K562 (cell line): ENCODE results near the gene SLC6A9. TPM values are rescaled to one million over a fixed set of nuclear protein-coding genes. Genes with fewer than 3 reads are reported as not detected.

Experiments used
- AFF1 ChIP-seq, 2 experiments: fragments of 450-650 bp; IDR thresholded peaks; 2 replicates each; pipeline ENCODE4 v1.6.1; 2018; ENCODE audit warnings: mild to moderate bottlenecking in 2 of 2, low read depth in 1 of 2; ENCODE audit not compliant: partially characterized antibody in 2 of 2
- BRD9 ChIP-seq: fragments of 450-650 bp; IDR thresholded peaks from 2 replicates; pipeline ENCODE4 v1.6.1; 2018; ENCODE audit warnings: low read depth; ENCODE audit not compliant: partially characterized antibody
- CREB3 ChIP-seq: fragments of 450-650 bp; conservative IDR thresholded peaks from 2 replicates; pipeline ENCODE4 v1.6.1; 2016; ENCODE audit warnings: missing genetic modification characterization, low read depth, mild to moderate bottlenecking, missing compliant biosample characterization, moderate library complexity
- DEAF1 ChIP-seq: fragments of 450-650 bp; formaldehyde crosslinking; IDR thresholded peaks from 2 replicates; pipeline ENCODE4 v1.4.0; 2020; ENCODE audit warnings: mild to moderate bottlenecking, moderate library complexity
- FOXK2 ChIP-seq, 2 experiments: fragments of 450-650 bp; IDR thresholded peaks in 1 of 2; conservative IDR thresholded peaks in 1 of 2; 2 replicates each; pipeline ENCODE4 v1.6.1; 2016; ENCODE audit warnings: low read depth in 2 of 2, mild to moderate bottlenecking in 1 of 2
- HNRNPH1 ChIP-seq: fragments of 200-400 bp; formaldehyde crosslinking; optimal IDR thresholded peaks from 2 replicates; pipeline ENCODE3; 2017; ENCODE audit warnings: low read depth, mild to moderate bottlenecking, low read length, moderate library complexity
- MAX ChIP-seq: sonication (generic); formaldehyde crosslinking; IDR thresholded peaks from 2 replicates; pipeline ENCODE4 v1.9.0; 2022; ENCODE audit warnings: mild to moderate bottlenecking, missing genetic modification reagents
- MCM2 ChIP-seq: fragments of 450-650 bp; IDR thresholded peaks from 2 replicates; pipeline ENCODE4 v1.6.1; 2017; ENCODE audit warnings: low read depth, mild to moderate bottlenecking
- MEF2A ChIP-seq: IDR thresholded peaks from 2 replicates; pipeline ENCODE4 v1.6.1; 2011; ENCODE audit warnings: low read depth, mild to moderate bottlenecking, low read length, moderate library complexity; ENCODE audit not compliant: control insufficient read depth
- MTA1 ChIP-seq: fragments of 450-650 bp; IDR thresholded peaks from 2 replicates; pipeline ENCODE4 v1.6.1; 2017; ENCODE audit warnings: borderline replicate concordance
- NBN ChIP-seq: fragments of 450-650 bp; IDR thresholded peaks from 2 replicates; pipeline ENCODE4 v1.6.1; 2016; ENCODE audit warnings: low read depth, mild to moderate bottlenecking
- NFIC ChIP-seq: fragments of 450-650 bp; IDR thresholded peaks from 2 replicates; pipeline ENCODE4 v1.6.1; 2017; ENCODE audit warnings: mild to moderate bottlenecking, inconsistent platforms
- PRPF4 ChIP-seq: fragments of 200-400 bp; formaldehyde crosslinking; IDR thresholded peaks from one replicate; pipeline ENCODE4 v1.6.1; 2017; ENCODE audit warnings: low read length, low read depth, mild to moderate bottlenecking; ENCODE audit not compliant: insufficient read depth, poor library complexity, severe bottlenecking
- SLC30A9 ChIP-seq: fragments of 250-450 bp; sonication (Bioruptor Pico); IDR thresholded peaks from 2 replicates; pipeline ENCODE4 v1.8.0; 2022; ENCODE audit warnings: mild to moderate bottlenecking, moderate library complexity
- TAL1 ChIP-seq: fragments of 450-650 bp; IDR thresholded peaks from 2 replicates; pipeline ENCODE4 v1.6.1; 2016; ENCODE audit warnings: mild to moderate bottlenecking
- TEAD4 ChIP-seq, 2 experiments: sonication (generic) in 1 of 2; formaldehyde crosslinking in 1 of 2; IDR thresholded peaks; 2 replicates each; pipeline versions ENCODE4 v1.6.1 to v1.8.0; 2012 to 2022; ENCODE audit warnings: borderline replicate concordance in 1 of 2, inconsistent platforms in 1 of 2, low read length in 1 of 2, mild to moderate bottlenecking in 1 of 2, missing genetic modification reagents in 1 of 2
- ZFP36 ChIP-seq: fragments of 150-350 bp; IDR thresholded peaks from 2 replicates; pipeline ENCODE4 v1.6.1; 2018; ENCODE audit warnings: low read length, low read depth; ENCODE audit not compliant: partially characterized antibody
- ZNF280A ChIP-seq: fragments of 450-650 bp; IDR thresholded peaks from 2 replicates; pipeline ENCODE4 v1.6.1; 2018; ENCODE audit warnings: mild to moderate bottlenecking, low read depth; ENCODE audit not compliant: partially characterized antibody
- ZNF354B ChIP-seq: fragments of 250-450 bp; sonication (Bioruptor Pico); IDR thresholded peaks from 2 replicates; pipeline ENCODE4 v1.4.0; 2020
- ZNF785 ChIP-seq: fragments of 250-450 bp; sonication (Bioruptor Pico); IDR thresholded peaks from 2 replicates; pipeline ENCODE4 v1.4.0; 2020; ENCODE audit warnings: mild to moderate bottlenecking
- polyA plus RNA-seq, 8 experiments: library from polyadenylated mRNA; depleted of rRNA in 4 of 8; stranded (reverse) in 5 of 8; unstranded in 3 of 8; fragments of >200 nt; fragmentation: Nextera tagmentation in 2 of 8; fragmentation: Illumina TruSeq in 1 of 8; extraction: Ambion mirVana in 2 of 8; extraction: Trizol in 1 of 8; gene quantifications; 2 replicates each; pipeline versions ENCODE4 v1.2.1 to v1.2.3, GENCODE V29; 2011 to 2014; ENCODE audit warnings: inconsistent platforms in 1 of 8, missing spikeins in 1 of 8
- total RNA-seq, 7 experiments: library from RNA; depleted of rRNA in 6 of 7; stranded (reverse); fragments of >200 nt in 6 of 7; fragmentation: Illumina TruSeq in 2 of 7; extraction: Trizol in 2 of 7; gene quantifications; 2 replicates each; pipeline versions ENCODE4 v1.2.1 to v1.2.3, GENCODE V29; 2011 to 2021; ENCODE audit warnings: low replicate concordance in 1 of 7

SLC6A9 gene
- total and polyA plus RNA-seq, 9 of the 15 experiments (the other 6 are each of a cell fraction or from before 2014, with no cell fraction given), result 0.17 to 18.7 (median 2.9) TPM

- no peak for TF ChIP-seq CREB3 (tag)
- no peak for TF ChIP-seq ZNF785 (CRISPR knock-in tag)
- TF ChIP-seq SLC30A9 (CRISPR knock-in tag), result no peak
- no peak for TF ChIP-seq ZNF354B (CRISPR knock-in tag)
- TF ChIP-seq ZNF280A, result no peak
- TF ChIP-seq NFIC, result no peak
- no peak for TF ChIP-seq AFF1 (IDR thresholded peaks at IDR 0.05; ENCODE audit: low read depth in 1 of 2, partially characterized antibody in 2 of 2)
- no peak for TF ChIP-seq DEAF1 (CRISPR knock-in tag)
- no peak for TF ChIP-seq TAL1
- TF ChIP-seq MAX (CRISPR knock-in tag), result no peak
- TF ChIP-seq FOXK2 (conservative IDR thresholded peaks at IDR 0.05 in 1 of 2, IDR thresholded peaks at IDR 0.05 in 1 of 2; ENCODE audit: low read depth in 2 of 2), result 0 out of 4 replicates have a peak, but pooled peaks have one; percentile 15 to 24
- TF ChIP-seq HNRNPH1, result no peak
- peak; percentile 96 for TF ChIP-seq ZFP36
- no peak for TF ChIP-seq NBN
- TF ChIP-seq MTA1, result no peak
- no peak for TF ChIP-seq MCM2
- no peak for TF ChIP-seq TEAD4 (IDR thresholded peaks at IDR 0.05; ENCODE audit: low read length)
- no peak for TF ChIP-seq TEAD4 (CRISPR knock-in tag; IDR thresholded peaks at IDR 0.05; ENCODE audit: borderline replicate concordance)
- no peak for TF ChIP-seq PRPF4
- no peak for TF ChIP-seq BRD9
- TF ChIP-seq MEF2A, result no peak
These were observed 45.2 kb downstream of the SLC6A9 start (continued) for GRCh38 chr1:43985984-43986595.
